Endothelial cell of umbilical vein (primary cell): ENCODE measurements around the gene MYO1F. TPM values are rescaled to one million over a fixed set of nuclear protein-coding genes. Genes with fewer than 3 reads are reported as not detected.

Experiments used
- BruUV-seq: library from RNA; stranded (reverse); fragments of 400-500 nt; replicated peaks from 2 replicates; lab custom pipeline; 2021; lab: Mats Ljungman, UMichigan
- CTCF ChIA-PET: fragments of 300-600, 350-600 bp; sonication (Branson Sonifier 250); formaldehyde crosslinking; loops from one replicate; lab custom pipeline; 2021; ENCODE audit warnings: antibody characterized with exemption, inconsistent platforms; lab: Charles Lee
- POLR2A ChIA-PET: fragments of 300-600, 350-600 bp; sonication (Branson Sonifier 250); formaldehyde crosslinking; loops from one replicate; lab custom pipeline; 2021; ENCODE audit warnings: antibody characterized with exemption, inconsistent platforms; lab: Charles Lee
- DNase-seq: peaks from one replicate; pipeline ENCODE4 v3.0.0-alpha.2; 2011; ENCODE audit warnings: low read depth, low spot score
- FAIRE-seq: peaks from 2 replicates; lab custom pipeline; 2011; peaks lifted over from hg19 to GRCh38; lab: Jason Lieb, UNC
- H2AFZ ChIP-seq: 2 replicates; pipeline ENCODE4 v1.6.0; 2012; ENCODE audit warnings: low read depth, low read length, control low read depth, inconsistent platforms
- H3K27ac ChIP-seq: 2 replicates; pipeline ENCODE4 v1.5.1; 2011; ENCODE audit warnings: low read depth, mild to moderate bottlenecking, control low read depth, low read length, moderate library complexity; ENCODE audit not compliant: insufficient read depth
- H3K27me3 ChIP-seq, 2 experiments: 2 replicates each; pipeline versions ENCODE4 v1.6.0 to v1.6.1; 2011; ENCODE audit warnings: low read length in 2 of 2, mixed read lengths in 1 of 2; ENCODE audit not compliant: control insufficient read depth in 2 of 2, insufficient read depth in 2 of 2
- H3K36me3 ChIP-seq, 2 experiments: 2 replicates in 1 of 2; 3 replicates in 1 of 2; pipeline ENCODE4 v1.5.1; 2011; ENCODE audit warnings: low read length in 2 of 2, mild to moderate bottlenecking in 1 of 2, moderate library complexity in 1 of 2; ENCODE audit not compliant: control insufficient read depth in 2 of 2, insufficient read depth in 2 of 2; ENCODE audit errors: extremely low read depth in 1 of 2
- H3K4me1 ChIP-seq: 3 replicates; pipeline ENCODE4 v1.5.1; 2011; ENCODE audit warnings: mild to moderate bottlenecking, low read length; ENCODE audit not compliant: control insufficient read depth, insufficient read depth; ENCODE audit errors: extremely low read depth
- H3K4me2 ChIP-seq: 2 replicates; pipeline ENCODE4 v1.6.1; 2011; ENCODE audit warnings: low read length, control low read depth, mixed read lengths; ENCODE audit not compliant: insufficient read depth
- H3K4me3 ChIP-seq, 3 experiments: fragments of 200-600 bp in 1 of 3; sonication (generic), shearing (Covaris generic) in 1 of 3; replicated peaks in 1 of 3; 2 replicates each; pipeline ENCODE4 v1.5.1; 2011 to 2016; ENCODE audit warnings: control low read depth in 3 of 3, low read length in 3 of 3, mild to moderate bottlenecking in 2 of 3, inconsistent platforms in 1 of 3, low read depth in 1 of 3, moderate library complexity in 1 of 3; ENCODE audit not compliant: insufficient read depth in 1 of 3
- H3K79me2 ChIP-seq: 2 replicates; pipeline ENCODE4 v1.6.0; 2012; ENCODE audit warnings: low read length, inconsistent platforms; ENCODE audit not compliant: control insufficient read depth, insufficient read depth
- H3K9ac ChIP-seq: replicated peaks from 2 replicates; pipeline ENCODE3; 2011; ENCODE audit warnings: low read length, control low read depth; ENCODE audit not compliant: insufficient read depth; ENCODE audit errors: extremely low read depth
- H3K9me1 ChIP-seq: replicated peaks from 3 replicates; pipeline ENCODE4 v1.6.0; 2011; ENCODE audit warnings: mild to moderate bottlenecking, low read length; ENCODE audit not compliant: control insufficient read depth, insufficient read depth; ENCODE audit errors: extremely low read depth
- H3K9me3 ChIP-seq: replicated peaks from 2 replicates; pipeline ENCODE4 v1.5.1; 2012; ENCODE audit warnings: low read length, inconsistent platforms; ENCODE audit not compliant: control insufficient read depth, insufficient read depth
- H4K20me1 ChIP-seq: replicated peaks from 2 replicates; pipeline ENCODE3; 2011; ENCODE audit warnings: mild to moderate bottlenecking, low read length; ENCODE audit not compliant: control insufficient read depth, insufficient read depth; ENCODE audit errors: extremely low read depth
- EZH2 ChIP-seq: IDR thresholded peaks from 2 replicates; pipeline ENCODE4 v1.6.1; 2012; ENCODE audit warnings: borderline replicate concordance, low read depth, mild to moderate bottlenecking, moderate library complexity, low read length, inconsistent platforms; ENCODE audit not compliant: severe bottlenecking
- FOS ChIP-seq: IDR thresholded peaks from 2 replicates; pipeline ENCODE4 v1.6.1; 2011; ENCODE audit warnings: mild to moderate bottlenecking, low read length, moderate library complexity, borderline replicate concordance; ENCODE audit not compliant: insufficient read depth
- GATA2 ChIP-seq: IDR thresholded peaks from 2 replicates; pipeline ENCODE4 v1.7.0; 2011; ENCODE audit warnings: low read depth, mild to moderate bottlenecking, moderate library complexity, mixed read lengths, low read length; ENCODE audit not compliant: insufficient read length, insufficient read depth
- JUN ChIP-seq: IDR thresholded peaks from 2 replicates; pipeline ENCODE4 v1.6.1; 2011; ENCODE audit warnings: borderline replicate concordance, low read depth; ENCODE audit not compliant: insufficient read length, insufficient read depth
- MYC ChIP-seq: IDR thresholded peaks from one replicate; pipeline ENCODE4 v1.6.1; 2011; ENCODE audit warnings: mild to moderate bottlenecking, low read depth, low read length
- POLR2A ChIP-seq: IDR thresholded peaks from 2 replicates; pipeline ENCODE4 v1.6.1; 2012; ENCODE audit warnings: low read depth, mild to moderate bottlenecking, control low read depth, low read length
- POLR2AphosphoS5 ChIP-seq: IDR thresholded peaks from 2 replicates; pipeline ENCODE4 v1.6.1; 2012; ENCODE audit warnings: low read depth, mild to moderate bottlenecking, control low read depth, low read length, moderate library complexity; ENCODE audit not compliant: insufficient read depth
- dilution Hi-C: fragments of 300-500 bp; cut with MboI; formaldehyde crosslinking; loops from one replicate; pipeline ENCODE4 v1.15.0; 2019; ENCODE audit warnings: low sequenced_read_pairs; ENCODE audit not compliant: extremely low pct_ligation_motif_present
- intact Hi-C: fragments of 100-400 bp; cut with micrococcal nuclease; formaldehyde crosslinking; loops from one replicate; pipeline ENCODE4 v1.10.0; 2022
- polyA plus RNA-seq, 4 experiments: library from polyadenylated mRNA; depleted of rRNA in 3 of 4; stranded (reverse) in 3 of 4; unstranded in 1 of 4; fragments of >200 nt; gene quantifications; 2 replicates each; pipeline versions ENCODE4 v1.2.1 to v1.2.3, GENCODE V29; 2011 to 2012; ENCODE audit warnings: missing spikeins in 1 of 4
- total RNA-seq: library from RNA; stranded (reverse); gene quantifications from 2 replicates; pipeline ENCODE4 v1.2.3, GENCODE V29; 2021
- TF ChIP-seq, protein P1 (sequence below), 2 donors: IDR thresholded peaks; 1 replicate in 1 of 2; 2 replicates in 1 of 2; pipeline ENCODE4 v1.5.1; 2011; ENCODE audit warnings: low read length in 2 of 2, mild to moderate bottlenecking in 2 of 2, moderate library complexity in 2 of 2, control low read depth in 1 of 2, inconsistent platforms in 1 of 2, low read depth in 1 of 2; ENCODE audit not compliant: insufficient read depth in 1 of 2; ENCODE audit errors: extremely low read depth in 1 of 2
- TF ChIP-seq, protein P2 (sequence below): IDR thresholded peaks from 2 replicates; pipeline ENCODE4 v1.6.1; 2011; ENCODE audit not compliant: insufficient read depth, insufficient read length

The MYO1F gene
- total and polyA plus RNA-seq, 2 donors (not counting 3 experiments of a cell fraction or from before 2014, with no cell fraction given): 0.22 to 0.39 TPM

GRCh38 chr19:8529369-8530006 is 47.8 kb downstream of the MYO1F start:
- intact Hi-C loops: no loop called here
- Histone ChIP-seq H3K9me3 (no peaks in the 10 kb centered on the region), H3K4me3 (no peak overlapping the region), H3K4me2 (no peak overlapping the region), H3K27ac (no peak overlapping the region), H3K36me3 (no peaks in the 10 kb centered on the region), H2AFZ (no peak overlapping the region), H3K9ac (no peak overlapping the region), H3K9me1 (no peaks in the 10 kb centered on the region), H3K4me1 (peaks cover 7% of the 10 kb centered on the region), H3K79me2 (no peaks in the 10 kb centered on the region), H4K20me1 (no peaks in the 10 kb centered on the region), H3K27me3 (no peaks in the 10 kb centered on the region)
- TF ChIP-seq EZH2 (no peak), MYC (no peak), FOS (no peak), POLR2A (no peak), POLR2AphosphoS5 (no peak), GATA2 (no peak), JUN (no peak)
- TF ChIP-seq, protein P1, sequence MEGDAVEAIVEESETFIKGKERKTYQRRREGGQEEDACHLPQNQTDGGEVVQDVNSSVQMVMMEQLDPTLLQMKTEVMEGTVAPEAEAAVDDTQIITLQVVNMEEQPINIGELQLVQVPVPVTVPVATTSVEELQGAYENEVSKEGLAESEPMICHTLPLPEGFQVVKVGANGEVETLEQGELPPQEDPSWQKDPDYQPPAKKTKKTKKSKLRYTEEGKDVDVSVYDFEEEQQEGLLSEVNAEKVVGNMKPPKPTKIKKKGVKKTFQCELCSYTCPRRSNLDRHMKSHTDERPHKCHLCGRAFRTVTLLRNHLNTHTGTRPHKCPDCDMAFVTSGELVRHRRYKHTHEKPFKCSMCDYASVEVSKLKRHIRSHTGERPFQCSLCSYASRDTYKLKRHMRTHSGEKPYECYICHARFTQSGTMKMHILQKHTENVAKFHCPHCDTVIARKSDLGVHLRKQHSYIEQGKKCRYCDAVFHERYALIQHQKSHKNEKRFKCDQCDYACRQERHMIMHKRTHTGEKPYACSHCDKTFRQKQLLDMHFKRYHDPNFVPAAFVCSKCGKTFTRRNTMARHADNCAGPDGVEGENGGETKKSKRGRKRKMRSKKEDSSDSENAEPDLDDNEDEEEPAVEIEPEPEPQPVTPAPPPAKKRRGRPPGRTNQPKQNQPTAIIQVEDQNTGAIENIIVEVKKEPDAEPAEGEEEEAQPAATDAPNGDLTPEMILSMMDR (IDR thresholded peaks at IDR 0.05; ENCODE audit: extremely low read depth in 1 of 2, insufficient read depth in 1 of 2, low read depth in 1 of 2, low read length in 2 of 2): no peak
- TF ChIP-seq, protein P2, sequence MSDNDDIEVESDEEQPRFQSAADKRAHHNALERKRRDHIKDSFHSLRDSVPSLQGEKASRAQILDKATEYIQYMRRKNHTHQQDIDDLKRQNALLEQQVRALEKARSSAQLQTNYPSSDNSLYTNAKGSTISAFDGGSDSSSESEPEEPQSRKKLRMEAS: no peak
- dilution Hi-C loops: loop anchor here (10.0 kb wide), 1 partner anchor 65 kb away; no protein-coding TSS in a partner anchor
- DNase-seq: no peak
- no peak for FAIRE-seq
- ChIA-PET POLR2A (no interaction called here), CTCF (no interaction called here)
- no TSS peak for BruUV-seq
